Esophagus muscularis mucosa (tissue), 4 donors: ENCODE results near the gene PPY. TPM values are rescaled to one million over a fixed set of nuclear protein-coding genes. Genes with fewer than 3 reads are reported as not detected.
"Not testable (repeated sequence)": the region's sequence is repeated elsewhere in the genome, so short reads cannot be mapped to it uniquely, and the experiment has no call there.

ENCODE experiments used
- DNase-seq: peaks from one replicate; pipeline ENCODE4 v3.0.0-alpha.2; 2017; ENCODE audit errors: extremely low spot score
- H3K27ac ChIP-seq, 4 donors: fragments of 200-600 bp; sonication (generic); replicated peaks in 1 of 4; 1 replicate in 3 of 4; 2 replicates in 1 of 4; pipeline ENCODE4 v1.5.1; 2016 to 2019; ENCODE audit warnings: mild to moderate bottlenecking in 1 of 4
- H3K27me3 ChIP-seq, 4 donors: fragments of 200-600 bp; sonication (generic); one replicate each; pipeline versions ENCODE4 v1.5.1 to v1.6.0; 2016 to 2019
- H3K36me3 ChIP-seq, 4 donors: fragments of 200-600 bp; sonication (generic); one replicate each; pipeline ENCODE4 v1.5.1; 2016 to 2019
- H3K4me1 ChIP-seq, 4 donors: fragments of 200-600 bp; sonication (generic); one replicate each; pipeline ENCODE4 v1.5.1; 2016 to 2019
- H3K4me3 ChIP-seq, 4 donors: fragments of 200-600 bp; sonication (generic); 1 replicate in 2 of 4; 2 replicates in 2 of 4; pipeline ENCODE4 v1.5.1; 2016 to 2019; ENCODE audit warnings: mild to moderate bottlenecking in 4 of 4, moderate library complexity in 1 of 4
- H3K9me3 ChIP-seq, 4 donors: fragments of 200-600 bp; sonication (generic); 1 replicate in 3 of 4; 2 replicates in 1 of 4; pipeline ENCODE4 v1.5.1; 2016 to 2019
- CTCF ChIP-seq, 3 experiments: fragments of 200-600 bp in 2 of 3; fragments of 450-650 bp in 1 of 3; sonication (generic) in 2 of 3; IDR thresholded peaks; one replicate each; pipeline ENCODE4 v1.5.1; 2017 to 2019; ENCODE audit warnings: antibody characterized with exemption in 3 of 3, mild to moderate bottlenecking in 2 of 3, moderate library complexity in 1 of 3
- EP300 ChIP-seq: sonication (generic); formaldehyde crosslinking; IDR thresholded peaks from one replicate; pipeline ENCODE4 v1.6.1; 2017; ENCODE audit warnings: antibody characterized with exemption
- POLR2A ChIP-seq: fragments of 450-650 bp; IDR thresholded peaks from one replicate; pipeline ENCODE4 v1.6.1; 2017; ENCODE audit warnings: antibody characterized with exemption, moderate library complexity, mild to moderate bottlenecking, low read depth
- POLR2AphosphoS5 ChIP-seq, 2 donors: sonication (generic); formaldehyde crosslinking; IDR thresholded peaks; one replicate each; pipeline ENCODE4 v1.6.1; 2017; ENCODE audit warnings: antibody characterized with exemption in 2 of 2
- WGBS: methylation state at CpG from one replicate; pipeline ENCODE4 v1.1.5; 2018; 5-methylcytosine and 5-hydroxymethylcytosine counted together
- intact Hi-C: fragments of 100-400 bp; cut with DNase I; formaldehyde crosslinking; loops from one replicate; pipeline ENCODE4 v1.15.1; 2023
- total RNA-seq, 4 donors: library from RNA; depleted of rRNA; stranded (reverse); fragments of >200 nt; gene quantifications; one replicate each; pipeline versions ENCODE4 v1.1.0 to v1.2.1, GENCODE V29; 2016

The PPY gene
- total RNA-seq, 4 donors from 2014 or later = not detected

- peaks cover 0 to 10% (median 0%) of the 10 kb centered on the region in 4 donors for H3K27me3 ChIP-seq
- no peak for DNase-seq
- H3K36me3 ChIP-seq = no peaks in the 10 kb centered on the region
- 47% methylated on average over 9 of the region's 9 CpGs for WGBS
- TF ChIP-seq POLR2A (no peak), EP300 (no peak), POLR2AphosphoS5 (IDR thresholded peaks at IDR 0.05) (no peak), CTCF (IDR thresholded peaks at IDR 0.05) (no peak)
- H3K9me3 ChIP-seq = no peaks in the 10 kb centered on the region
- intact Hi-C loops = no loop called here
- no peak overlapping the region for H3K27ac ChIP-seq
- H3K4me1 ChIP-seq = peaks cover 0 to 8% (median 0%) of the 10 kb centered on the region in 4 donors
- H3K4me3 ChIP-seq = no peak overlapping the region
Measured at GRCh38 chr17:43967251-43967875, 25.1 kb upstream of the PPY start.

DNA sequence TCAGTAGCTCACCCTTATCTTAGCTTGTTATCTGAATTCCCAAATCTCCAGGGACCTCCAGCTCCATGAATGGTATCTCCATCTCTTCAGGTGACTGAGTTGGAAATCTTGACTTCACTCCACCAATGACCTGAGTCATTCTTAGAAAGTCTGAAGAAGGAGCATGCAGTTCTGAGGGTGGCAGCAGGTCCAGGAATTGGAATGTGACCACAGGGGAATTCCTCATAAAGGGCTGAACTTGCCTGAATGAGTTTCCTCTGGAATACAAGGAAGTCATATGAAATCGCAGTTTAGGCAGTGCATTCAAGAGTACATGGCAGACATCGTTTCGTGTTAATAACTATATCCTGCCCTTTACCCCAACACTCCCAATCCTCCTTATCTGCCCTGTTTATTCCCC, 24.0 kb upstream of the PPY start:
- no peak for TF ChIP-seq EP300
- no peak for DNase-seq
- peaks cover 0 to 16% (median 0%) of the 10 kb centered on the region in 4 donors for H3K27me3 ChIP-seq
- H3K36me3 ChIP-seq = no peaks in the 10 kb centered on the region
- H3K4me3 ChIP-seq = no peak overlapping the region
- peaks cover 0 to 8% (median 0%) of the 10 kb centered on the region in 4 donors for H3K4me1 ChIP-seq
- H3K27ac ChIP-seq = no peak overlapping the region
- H3K9me3 ChIP-seq = no peaks in the 10 kb centered on the region
- intact Hi-C loops = no loop called here
- 83% methylated on average over 3 of the region's 3 CpGs for WGBS

DNA sequence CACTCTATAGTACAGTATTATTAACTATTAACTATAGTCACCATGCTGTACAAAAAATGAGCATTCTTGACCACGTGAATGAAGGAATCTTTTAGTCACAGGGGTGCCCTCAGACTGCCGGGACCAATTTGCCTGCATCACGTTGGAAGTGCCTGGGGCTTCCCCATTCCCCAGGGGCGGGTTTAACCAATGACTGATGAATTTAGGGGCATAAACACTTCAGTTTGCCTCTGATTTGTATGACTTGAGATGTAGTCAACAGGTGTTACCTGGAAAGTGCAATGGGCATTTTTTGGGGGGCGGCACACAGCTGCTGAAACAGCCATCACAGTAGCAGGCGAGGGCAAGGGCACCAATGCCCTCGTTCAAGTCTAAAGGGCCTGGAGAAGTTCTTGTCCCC, 20.2 kb upstream of the PPY start:
- Histone ChIP-seq H3K36me3 (no peaks in the 10 kb centered on the region), H3K9me3 (no peaks in the 10 kb centered on the region), H3K4me3 (no peak overlapping the region), H3K27me3 (peaks cover 0 to 28% (median 0%) of the 10 kb centered on the region in 4 donors), H3K27ac (no peak overlapping the region), H3K4me1 (peaks cover 0 to 4% (median 0%) of the 10 kb centered on the region in 4 donors)
- intact Hi-C loops = no loop called here
- WGBS = 66% methylated on average over 6 of the region's 7 CpGs
- no peak for TF ChIP-seq CTCF (IDR thresholded peaks at IDR 0.05)
- no peak for TF ChIP-seq EP300
- no peak for TF ChIP-seq POLR2AphosphoS5 (IDR thresholded peaks at IDR 0.05)
- no peak for TF ChIP-seq POLR2A
- no peak for DNase-seq

DNA sequence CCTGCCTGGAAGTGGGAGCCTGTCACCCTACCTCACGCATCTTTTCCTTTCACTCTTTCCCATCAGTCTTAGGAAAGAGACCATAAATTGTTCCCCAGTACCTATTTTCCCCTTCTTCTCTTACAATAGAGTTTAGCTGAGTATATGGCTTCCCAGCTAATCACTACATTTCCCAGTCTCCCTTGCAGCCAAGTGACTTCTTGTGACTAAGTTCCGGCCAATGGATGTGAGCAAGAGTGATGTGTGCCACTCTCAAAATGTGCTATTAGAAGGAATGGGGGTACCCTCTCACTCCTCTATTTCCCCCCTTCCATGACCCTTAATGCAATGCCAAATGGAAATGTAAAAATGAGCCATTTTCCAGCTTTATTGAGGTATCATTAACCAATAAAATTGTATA, 19.7 kb upstream of the PPY start:
- Histone ChIP-seq H3K36me3 (no peaks in the 10 kb centered on the region), H3K4me3 (no peak overlapping the region), H3K9me3 (no peaks in the 10 kb centered on the region), H3K27me3 (peaks cover 0 to 33% (median 0%) of the 10 kb centered on the region in 4 donors), H3K4me1 (no peaks in the 10 kb centered on the region), H3K27ac (no peak overlapping the region)
- intact Hi-C loops = no loop called here
- WGBS = 88% methylated on average over 2 of the region's 2 CpGs
- no peak for DNase-seq
- TF ChIP-seq EP300 (no peak), POLR2AphosphoS5 (IDR thresholded peaks at IDR 0.05) (no peak), CTCF (IDR thresholded peaks at IDR 0.05) (no peak), POLR2A (no peak)

- intact Hi-C loops = not testable (repeated sequence)
Measured at GRCh38 chr17:43961292-43961691, 19.0 kb upstream of the PPY start.

DNA sequence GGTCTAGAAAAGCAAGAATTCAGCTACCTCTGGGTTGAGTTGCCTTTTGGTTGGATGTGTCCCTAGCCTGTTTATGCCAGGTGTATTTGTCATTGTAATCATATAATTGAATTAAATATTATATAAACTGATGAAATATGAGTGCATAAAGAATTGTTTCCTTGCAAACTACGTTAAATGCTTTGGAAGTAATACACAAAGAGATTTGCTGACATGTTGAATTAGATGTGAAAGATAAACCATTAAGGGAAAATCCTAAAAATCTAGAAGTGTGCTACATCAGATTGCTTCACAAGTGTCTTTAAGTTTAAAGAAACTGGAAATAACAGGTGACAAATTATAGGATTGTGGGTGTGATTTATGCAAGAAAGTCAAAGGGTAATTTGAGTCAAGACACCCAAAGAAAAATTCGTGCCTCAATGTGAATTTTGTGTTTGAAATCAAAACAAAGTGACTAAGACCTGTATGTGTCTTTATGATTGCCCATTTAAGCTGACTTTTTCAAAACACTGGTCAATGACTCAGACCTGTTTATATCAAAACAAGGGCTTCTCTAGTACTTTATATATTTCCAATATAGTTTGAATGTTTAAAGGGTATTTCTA, 16.6 kb upstream of the PPY start:
- TF ChIP-seq CTCF (IDR thresholded peaks at IDR 0.05) = no peak
- TF ChIP-seq POLR2AphosphoS5 (IDR thresholded peaks at IDR 0.05) = no peak
- no peak for TF ChIP-seq EP300
- no peak for TF ChIP-seq POLR2A
- peaks cover 0 to 61% (median 2%) of the 10 kb centered on the region in 4 donors for H3K27me3 ChIP-seq
- H3K4me1 ChIP-seq = no peaks in the 10 kb centered on the region
- intact Hi-C loops = no loop called here
- H3K4me3 ChIP-seq = no peak overlapping the region
- no peaks in the 10 kb centered on the region for H3K9me3 ChIP-seq
- H3K36me3 ChIP-seq = no peaks in the 10 kb centered on the region
- 71% methylated on average over 2 of the region's 2 CpGs for WGBS
- no peak for DNase-seq
- no peak overlapping the region for H3K27ac ChIP-seq

More at GRCh38 chr17:43961292-43961691, 19.0 kb upstream of the PPY start:
- not testable (repeated sequence) for DNase-seq, H3K27ac ChIP-seq, H3K9me3 ChIP-seq, H3K4me3 ChIP-seq, H3K4me1 ChIP-seq, H3K36me3 ChIP-seq
- peaks cover 0 to 38% (median 0%) of the 10 kb centered on the region in 4 donors for H3K27me3 ChIP-seq
- WGBS = 94% methylated on average over 6 of the region's 6 CpGs
